GM18520 (cell line): Measurements from ENCODE around the gene LRRC27.
"Not testable (repeated sequence)": the region's sequence is repeated elsewhere in the genome, so short reads cannot be mapped to it uniquely, and the experiment has no call there.

Experiments
- ATAC-seq: cut with Tn5 transposase; IDR thresholded peaks from one replicate; pipeline ENCODE4 v1.9.1; 2021; ENCODE audit not compliant: unreplicated experiment

Gene LRRC27

GRCh38 chr10:132313865-132314264 is 18.1 kb upstream of the LRRC27 start:
- no peak for ATAC-seq

GRCh38 chr10:132314336-132314735 is 17.7 kb upstream of the LRRC27 start:
- no peak for ATAC-seq

GRCh38 chr10:132314881-132315280 is 17.1 kb upstream of the LRRC27 start:
- not testable (repeated sequence) for ATAC-seq

- no peak for ATAC-seq
These were observed 15.9 kb upstream of the LRRC27 start for GRCh38 chr10:132316133-132316532.

- not testable (repeated sequence) for ATAC-seq
These were observed 14.5 kb upstream of the LRRC27 start for GRCh38 chr10:132317477-132317876.

GRCh38 chr10:132319853-132320653 is 11.9 kb upstream of the LRRC27 start:
- ATAC-seq: peak; percentile 97

- ATAC-seq: no peak
These were observed 11.1 kb upstream of the LRRC27 start for GRCh38 chr10:132320654-132321469.

GRCh38 chr10:132321726-132322125 is 10.3 kb upstream of the LRRC27 start:
- no peak for ATAC-seq

- no peak for ATAC-seq
These were observed 9.4 kb upstream of the LRRC27 start for GRCh38 chr10:132322586-132323048.

GRCh38 chr10:132324186-132324585 is 7.8 kb upstream of the LRRC27 start:
- ATAC-seq: no peak

- ATAC-seq: no peak
These were observed 5.6 kb upstream of the LRRC27 start for GRCh38 chr10:132326344-132326889.

- ATAC-seq: no peak
These were observed 5.1 kb upstream of the LRRC27 start for GRCh38 chr10:132326925-132327324.

- ATAC-seq: no peak
These were observed 3.9 kb upstream of the LRRC27 start for GRCh38 chr10:132328106-132328505.

- ATAC-seq: no peak
These were observed 3.3 kb upstream of the LRRC27 start for GRCh38 chr10:132328738-132329137.

GRCh38 chr10:132329565-132330485 is 2.2 kb upstream of the LRRC27 start:
- no peak for ATAC-seq

GRCh38 chr10:132330486-132330833 is 1.5 kb upstream of the LRRC27 start:
- ATAC-seq: no peak

- ATAC-seq: peak; percentile 34
These were observed 401 bp downstream of the LRRC27 start for GRCh38 chr10:132332433-132332754.

GRCh38 chr10:132333386-132333785 is 1.4 kb downstream of the LRRC27 start:
- no peak for ATAC-seq

GRCh38 chr10:132334631-132335188 is 2.7 kb downstream of the LRRC27 start:
- ATAC-seq: no peak

- no peak for ATAC-seq
These were observed 3.4 kb downstream of the LRRC27 start for GRCh38 chr10:132335189-132336063.
